ENCODE data around the gene MVB12B.

MVB12B gene

DNA sequence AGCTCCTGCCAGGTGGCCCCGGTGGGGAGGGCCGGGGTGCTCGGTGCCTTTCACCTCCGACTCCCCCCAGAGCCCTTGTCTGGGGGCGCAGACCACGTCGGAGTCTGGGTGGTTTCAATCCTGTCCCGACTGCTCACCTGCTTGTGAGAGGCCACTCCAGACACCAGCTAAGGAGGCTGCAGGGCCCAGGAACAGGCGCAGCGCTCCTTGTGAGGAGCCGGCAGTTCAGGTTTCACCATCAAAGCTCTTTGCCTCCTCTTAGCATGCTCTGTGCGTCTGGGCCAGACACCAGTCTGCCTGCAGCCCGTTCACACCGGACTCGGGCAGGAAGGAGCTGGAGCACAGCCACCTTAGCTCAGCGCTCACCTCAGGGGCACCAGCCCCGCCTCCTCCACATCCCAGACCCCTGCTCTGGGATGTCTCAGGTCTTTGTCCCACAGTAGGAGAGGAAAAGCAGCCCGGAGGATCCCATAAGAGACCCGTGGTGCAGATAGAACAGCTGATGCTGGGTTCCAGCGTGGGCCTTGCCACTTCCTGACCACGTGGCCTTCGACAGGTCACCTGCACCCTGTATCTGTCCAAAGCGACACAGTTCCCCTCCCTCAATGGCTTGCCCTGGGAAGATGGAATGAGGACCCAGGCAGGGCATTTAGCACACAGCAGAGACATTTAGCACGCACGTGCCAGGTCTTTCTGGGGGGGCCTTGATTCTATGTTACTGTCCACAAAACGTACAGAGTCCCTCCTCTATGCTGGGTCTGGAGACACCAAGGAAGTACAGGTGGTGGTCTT, 180.9 kb downstream of the MVB12B start:
- DNase-seq (ENCODE audit: low spot score) = no peak
- TF ChIP-seq, protein P1, sequence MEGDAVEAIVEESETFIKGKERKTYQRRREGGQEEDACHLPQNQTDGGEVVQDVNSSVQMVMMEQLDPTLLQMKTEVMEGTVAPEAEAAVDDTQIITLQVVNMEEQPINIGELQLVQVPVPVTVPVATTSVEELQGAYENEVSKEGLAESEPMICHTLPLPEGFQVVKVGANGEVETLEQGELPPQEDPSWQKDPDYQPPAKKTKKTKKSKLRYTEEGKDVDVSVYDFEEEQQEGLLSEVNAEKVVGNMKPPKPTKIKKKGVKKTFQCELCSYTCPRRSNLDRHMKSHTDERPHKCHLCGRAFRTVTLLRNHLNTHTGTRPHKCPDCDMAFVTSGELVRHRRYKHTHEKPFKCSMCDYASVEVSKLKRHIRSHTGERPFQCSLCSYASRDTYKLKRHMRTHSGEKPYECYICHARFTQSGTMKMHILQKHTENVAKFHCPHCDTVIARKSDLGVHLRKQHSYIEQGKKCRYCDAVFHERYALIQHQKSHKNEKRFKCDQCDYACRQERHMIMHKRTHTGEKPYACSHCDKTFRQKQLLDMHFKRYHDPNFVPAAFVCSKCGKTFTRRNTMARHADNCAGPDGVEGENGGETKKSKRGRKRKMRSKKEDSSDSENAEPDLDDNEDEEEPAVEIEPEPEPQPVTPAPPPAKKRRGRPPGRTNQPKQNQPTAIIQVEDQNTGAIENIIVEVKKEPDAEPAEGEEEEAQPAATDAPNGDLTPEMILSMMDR (IDR thresholded peaks at IDR 0.05) = no peak
- Histone ChIP-seq H3K4me3 (no peak overlapping the region), H3K27ac (no peak overlapping the region)

DNA sequence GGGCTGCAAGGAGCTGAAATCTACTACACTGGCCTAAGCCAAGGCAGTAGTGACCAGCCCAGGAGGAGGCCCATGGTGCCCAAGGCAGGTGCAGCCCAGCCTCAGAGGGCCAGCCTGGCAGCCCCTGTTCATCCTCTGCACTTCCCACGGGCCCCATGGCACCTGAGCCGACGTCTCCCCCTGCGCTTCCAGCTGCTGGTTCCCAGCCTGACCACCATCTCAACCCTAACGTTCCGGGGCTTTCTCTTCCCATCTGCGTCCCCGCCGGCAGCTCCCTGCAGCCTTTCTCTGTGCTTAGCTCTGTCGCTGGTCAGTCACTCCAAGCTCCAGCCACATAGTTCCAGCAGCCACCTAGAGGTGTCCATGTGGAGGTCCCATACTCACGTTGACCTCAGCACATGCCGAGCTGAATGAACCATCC, 181.6 kb downstream of the MVB12B start:
- H3K4me3 ChIP-seq = no peak overlapping the region
- DNase-seq (ENCODE audit: low spot score) = no peak
- no peak overlapping the region for H3K27ac ChIP-seq
- TF ChIP-seq, protein P1 (IDR thresholded peaks at IDR 0.05) = no peak

DNA sequence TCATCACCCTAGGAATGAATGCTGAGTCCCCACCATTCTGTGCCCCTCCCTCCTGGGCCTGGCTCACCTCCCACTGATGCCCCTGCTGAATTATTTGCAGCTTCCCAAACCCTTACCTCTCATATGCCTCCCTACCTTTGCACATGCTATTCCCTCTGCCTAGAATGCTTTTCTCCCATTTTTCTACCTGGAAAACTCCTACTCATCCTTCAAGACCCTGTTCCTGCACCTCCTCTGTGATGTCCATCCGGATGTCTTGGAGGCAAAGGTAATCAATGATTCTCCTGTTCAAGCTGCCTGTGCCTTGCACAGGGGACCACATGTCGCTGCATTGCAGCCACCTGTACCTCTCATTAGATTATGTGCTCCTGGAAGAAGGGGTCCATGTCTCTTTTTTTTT, 182.3 kb downstream of the MVB12B start:
- Histone ChIP-seq H3K4me3 (no peak overlapping the region), H3K27ac (no peak overlapping the region)
- DNase-seq (ENCODE audit: low spot score) = no peak
- TF ChIP-seq, protein P1 (IDR thresholded peaks at IDR 0.05) = no peak

DNA sequence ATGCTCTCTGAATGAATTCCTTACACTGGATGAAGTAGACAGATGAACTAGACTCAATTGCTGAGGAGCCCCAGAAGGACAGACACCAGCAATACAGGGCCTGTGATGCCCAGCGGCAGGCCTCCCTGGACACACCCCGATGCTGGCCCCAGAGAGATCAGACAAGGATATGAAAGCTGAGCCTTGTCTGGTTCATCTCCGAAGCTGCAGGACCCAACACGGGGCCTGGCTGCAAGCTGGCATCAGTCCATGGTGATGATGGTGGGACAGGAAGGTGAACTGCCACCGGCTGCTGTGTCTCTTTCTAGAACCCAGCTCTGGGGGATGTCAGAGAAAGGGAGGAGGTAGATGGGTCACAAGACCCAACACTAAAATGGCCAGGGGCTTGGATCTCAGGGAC, 183.1 kb downstream of the MVB12B start:
- TF ChIP-seq, protein P1 (IDR thresholded peaks at IDR 0.05) = no peak
- Histone ChIP-seq H3K4me3 (no peak overlapping the region), H3K27ac (no peak overlapping the region)
- no peak for DNase-seq (ENCODE audit: low spot score)

DNA sequence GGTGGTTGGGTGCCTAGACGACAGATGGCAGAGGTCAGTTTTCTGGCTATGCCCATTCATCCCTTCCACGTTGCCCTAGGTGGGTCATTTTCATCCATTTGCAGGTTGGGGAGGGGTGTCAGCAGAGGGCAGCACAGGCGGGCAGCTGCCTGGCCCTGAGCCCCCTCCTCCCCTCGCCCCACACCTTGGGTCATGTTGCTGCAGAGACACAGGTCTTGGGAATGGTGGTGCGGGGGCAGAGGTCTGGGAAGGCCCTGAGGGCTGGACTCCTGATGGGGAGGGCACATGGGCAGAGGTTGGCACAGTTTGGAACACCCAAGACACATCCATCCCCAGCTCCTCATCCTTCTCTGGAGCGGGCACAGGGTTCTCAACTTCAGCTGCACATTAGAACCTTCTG, 183.9 kb downstream of the MVB12B start:
- TF ChIP-seq, protein P1 (IDR thresholded peaks at IDR 0.05) = no peak
- Histone ChIP-seq H3K27ac (no peak overlapping the region), H3K4me3 (no peak overlapping the region)
- no peak for DNase-seq (ENCODE audit: low spot score)

DNA sequence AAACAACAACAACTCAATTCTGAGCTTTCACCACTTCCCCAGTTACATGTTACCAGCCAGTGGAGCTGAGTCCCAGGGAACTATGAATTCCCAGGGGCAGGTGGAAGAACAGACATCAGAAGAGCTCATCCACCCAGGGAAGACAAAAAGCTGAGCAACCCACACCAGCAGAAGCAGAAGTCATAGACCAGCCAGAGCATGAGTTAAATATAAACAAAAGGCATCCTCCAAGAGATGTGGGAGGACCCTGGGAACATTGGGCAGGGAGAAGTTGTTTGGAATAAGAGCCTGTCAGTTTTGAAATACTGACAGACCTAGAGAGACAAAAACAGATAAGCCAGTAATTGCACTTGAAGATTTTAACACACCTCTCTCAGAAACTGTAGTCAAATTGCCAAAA, 184.8 kb downstream of the MVB12B start:
- DNase-seq (ENCODE audit: low spot score) = no peak
- TF ChIP-seq, protein P1 (IDR thresholded peaks at IDR 0.05) = no peak
- Histone ChIP-seq H3K27ac (no peak overlapping the region), H3K4me3 (no peak overlapping the region)

Measured in coronary artery (tissue), 2 donors.